Sigmoid colon (tissue), 4 donors: ENCODE data around the gene DTNBP1.

ENCODE experiments used
- POLR2A ChIP-seq, 2 donors: fragments of 450-650 bp; IDR thresholded peaks; one replicate each; pipeline ENCODE4 v1.6.1; 2016; ENCODE audit warnings: antibody characterized with exemption in 2 of 2, mild to moderate bottlenecking in 2 of 2, moderate library complexity in 2 of 2
- POLR2AphosphoS5 ChIP-seq, 4 donors: sonication (generic); formaldehyde crosslinking; IDR thresholded peaks; one replicate each; pipeline ENCODE4 v1.6.1; 2017; ENCODE audit warnings: antibody characterized with exemption in 4 of 4
- TF ChIP-seq, protein P1 (sequence below), 4 experiments: fragments of 450-650 bp in 3 of 4; fragments of 200-600 bp in 1 of 4; IDR thresholded peaks; one replicate each; pipeline ENCODE4 v1.5.1; 2016 to 2019; ENCODE audit warnings: antibody characterized with exemption in 4 of 4, mild to moderate bottlenecking in 3 of 4, moderate library complexity in 2 of 4

DNA sequence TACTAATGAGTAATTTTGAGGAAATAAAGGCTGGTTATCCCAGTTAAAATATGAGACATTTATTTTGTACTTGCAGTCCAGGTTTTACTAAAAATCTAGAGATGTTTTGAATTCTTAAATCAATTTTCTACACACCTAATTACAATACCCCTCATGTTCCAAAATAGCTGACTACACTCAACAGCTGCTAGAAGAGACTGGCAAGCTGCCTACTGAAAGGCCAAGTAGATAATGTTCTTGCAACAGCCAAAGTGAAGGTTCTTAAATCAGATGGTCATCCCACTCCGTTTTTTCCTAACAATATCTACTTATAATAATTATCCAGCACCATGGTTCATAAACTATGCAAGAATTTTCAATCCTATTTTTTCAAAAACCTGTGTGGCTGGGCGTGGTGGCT is 69.0 kb downstream of the DTNBP1 start:
- TF ChIP-seq, protein P1, sequence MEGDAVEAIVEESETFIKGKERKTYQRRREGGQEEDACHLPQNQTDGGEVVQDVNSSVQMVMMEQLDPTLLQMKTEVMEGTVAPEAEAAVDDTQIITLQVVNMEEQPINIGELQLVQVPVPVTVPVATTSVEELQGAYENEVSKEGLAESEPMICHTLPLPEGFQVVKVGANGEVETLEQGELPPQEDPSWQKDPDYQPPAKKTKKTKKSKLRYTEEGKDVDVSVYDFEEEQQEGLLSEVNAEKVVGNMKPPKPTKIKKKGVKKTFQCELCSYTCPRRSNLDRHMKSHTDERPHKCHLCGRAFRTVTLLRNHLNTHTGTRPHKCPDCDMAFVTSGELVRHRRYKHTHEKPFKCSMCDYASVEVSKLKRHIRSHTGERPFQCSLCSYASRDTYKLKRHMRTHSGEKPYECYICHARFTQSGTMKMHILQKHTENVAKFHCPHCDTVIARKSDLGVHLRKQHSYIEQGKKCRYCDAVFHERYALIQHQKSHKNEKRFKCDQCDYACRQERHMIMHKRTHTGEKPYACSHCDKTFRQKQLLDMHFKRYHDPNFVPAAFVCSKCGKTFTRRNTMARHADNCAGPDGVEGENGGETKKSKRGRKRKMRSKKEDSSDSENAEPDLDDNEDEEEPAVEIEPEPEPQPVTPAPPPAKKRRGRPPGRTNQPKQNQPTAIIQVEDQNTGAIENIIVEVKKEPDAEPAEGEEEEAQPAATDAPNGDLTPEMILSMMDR (IDR thresholded peaks at IDR 0.05), result no peak
- TF ChIP-seq POLR2A (IDR thresholded peaks at IDR 0.05) (no peak), POLR2AphosphoS5 (IDR thresholded peaks at IDR 0.05) (no peak)
